H7 (cell line): Measurements from ENCODE around the gene RPP25. TPM values are rescaled to one million over a fixed set of nuclear protein-coding genes. Genes with fewer than 3 reads are reported as not detected.
"Not testable (repeated sequence)": the region's sequence is repeated elsewhere in the genome, so short reads cannot be mapped to it uniquely, and the experiment has no call there.

Source experiments
- DNase-seq: peaks from one replicate; pipeline ENCODE4 v3.0.0; 2012
- H3K27me3 ChIP-seq: 2 replicates; pipeline ENCODE4 v1.6.0; 2011; ENCODE audit warnings: mild to moderate bottlenecking, low read length; ENCODE audit not compliant: control insufficient read depth, insufficient read depth
- H3K36me3 ChIP-seq: replicated peaks from 2 replicates; pipeline ENCODE4 v1.5.1; 2011; ENCODE audit warnings: low read length; ENCODE audit not compliant: control insufficient read depth, insufficient read depth
- H3K4me3 ChIP-seq: 2 replicates; pipeline ENCODE4 v1.5.1; 2011; ENCODE audit warnings: low read depth, mild to moderate bottlenecking, control low read depth, low read length, moderate library complexity; ENCODE audit not compliant: insufficient read depth
- total RNA-seq: library from RNA; depleted of rRNA; stranded (reverse); fragments of >200 nt; shearing (Covaris generic); gene quantifications from 2 replicates; pipeline ENCODE4 v1.2.3, GENCODE V29; 2014; rRNA removed

Gene RPP25
- total RNA-seq, 1 experiment from 2014 or later: 40.3 TPM

GRCh38 chr15:74917676-74918075, 38.9 kb downstream of the RPP25 start:
- Histone ChIP-seq H3K4me3 (no peak overlapping the region), H3K27me3 (no peaks in the 10 kb centered on the region), H3K36me3 (peaks cover 22% of the 10 kb centered on the region)
- DNase-seq: no peak

- not testable (repeated sequence) for DNase-seq, H3K27me3 ChIP-seq, H3K4me3 ChIP-seq
- peaks cover 21% of the 10 kb centered on the region for H3K36me3 ChIP-seq
Observed at GRCh38 chr15:74913799-74914198, 42.8 kb downstream of the RPP25 start.

- H3K4me3 ChIP-seq: no peak overlapping the region
- no peaks in the 10 kb centered on the region for H3K27me3 ChIP-seq
- no peak for DNase-seq
- H3K36me3 ChIP-seq: peaks cover 17% of the 10 kb centered on the region
Observed at GRCh38 chr15:74913041-74913440, 43.5 kb downstream of the RPP25 start.

- H3K36me3 ChIP-seq: peaks cover 21% of the 10 kb centered on the region
- no peaks in the 10 kb centered on the region for H3K27me3 ChIP-seq
- no peak overlapping the region for H3K4me3 ChIP-seq
- no peak for DNase-seq
Observed at GRCh38 chr15:74908635-74909034, 47.9 kb downstream of the RPP25 start.

- peaks cover 28% of the 10 kb centered on the region for H3K36me3 ChIP-seq
- peak; percentile 57 for DNase-seq
- H3K27me3 ChIP-seq: no peaks in the 10 kb centered on the region
- H3K4me3 ChIP-seq: peak overlapping the region; percentile 89
Observed at GRCh38 chr15:74907163-74907870, 49.3 kb downstream of the RPP25 start.

- peak; percentile 98 for DNase-seq
- Histone ChIP-seq H3K36me3 (peaks cover 29% of the 10 kb centered on the region), H3K27me3 (no peaks in the 10 kb centered on the region), H3K4me3 (peak within 1 kb of the TSS; percentile 89)
Observed at GRCh38 chr15:74906450-74907162, 50.0 kb downstream of the RPP25 start, which contains the start of gene FAM219B. Gene FAM219B, minus strand, starts transcription at chr15:74906851. Its CDS starts 51 bp downstream, at chr15:74906800.

- Histone ChIP-seq H3K27me3 (no peaks in the 10 kb centered on the region), H3K36me3 (peaks cover 32% of the 10 kb centered on the region), H3K4me3 (peak overlapping the region; percentile 89)
- no peak for DNase-seq
Observed at GRCh38 chr15:74906067-74906449, 50.5 kb downstream of the RPP25 start.

Other genes with a start within 250 kb of the RPP25 start
- 0.45 and 0.78 TPM in 2 replicates for gene CYP1A1, start 231.2 kb downstream of the RPP25 start, total RNA-seq
- not detected in 2 replicates for gene CYP1A2, start 207.9 kb downstream of the RPP25 start, total RNA-seq
- gene CSK, start 174.7 kb downstream of the RPP25 start, total RNA-seq: 31.8 and 34.8 TPM in 2 replicates
- gene LMAN1L, start 143.9 kb downstream of the RPP25 start, total RNA-seq: not detected in 2 replicates
- 0.03 TPM in 1 of 2 replicates, not detected in the other for gene CPLX3, start 130.1 kb downstream of the RPP25 start, total RNA-seq
- gene ULK3, start 113.6 kb downstream of the RPP25 start, total RNA-seq: 20.9 and 30.4 TPM in 2 replicates
- 20.8 and 22.6 TPM in 2 replicates for gene SCAMP2, start 83.4 kb downstream of the RPP25 start, total RNA-seq
- 50.9 and 64.7 TPM in 2 replicates for gene MPI, start 66.7 kb downstream of the RPP25 start, total RNA-seq
- gene FAM219B, start 49.9 kb downstream of the RPP25 start, total RNA-seq: 52.1 and 72.0 TPM in 2 replicates
- 154 and 185 TPM in 2 replicates for gene COX5A, start 18.7 kb downstream of the RPP25 start, total RNA-seq
- 17.7 and 23.0 TPM in 2 replicates for gene SCAMP5, start 38.8 kb upstream of the RPP25 start, total RNA-seq
- 34.4 and 35.2 TPM in 2 replicates for gene PPCDC, start 66.8 kb upstream of the RPP25 start, total RNA-seq
- 35.9 and 37.1 TPM in 2 replicates for gene C15orf39, start 245.1 kb upstream of the RPP25 start, total RNA-seq